Fibroblast of pulmonary artery (primary cell): ENCODE data around the gene HM13.
"Not testable (repeated sequence)": the region's sequence is repeated elsewhere in the genome, so short reads cannot be mapped to it uniquely, and the experiment has no call there.

Experiments
- DNase-seq: peaks from one replicate; pipeline ENCODE4 v3.0.0-alpha.2; 2010; ENCODE audit warnings: low read depth
- H3K4me3 ChIP-seq: replicated peaks from 2 replicates; pipeline ENCODE4 v1.5.1; 2011; ENCODE audit warnings: low read depth, mild to moderate bottlenecking, control low read depth, low read length, moderate library complexity
- TF ChIP-seq, protein P1 (sequence below): IDR thresholded peaks from 2 replicates; pipeline ENCODE4 v1.5.1; 2011; ENCODE audit warnings: mild to moderate bottlenecking, control low read depth, low read length, inconsistent platforms; ENCODE audit errors: missing control alignments

HM13 gene

GRCh38 chr20:31536575-31536974 is 22.3 kb downstream of the HM13 start:
- no peak overlapping the region for H3K4me3 ChIP-seq
- TF ChIP-seq, protein P1, sequence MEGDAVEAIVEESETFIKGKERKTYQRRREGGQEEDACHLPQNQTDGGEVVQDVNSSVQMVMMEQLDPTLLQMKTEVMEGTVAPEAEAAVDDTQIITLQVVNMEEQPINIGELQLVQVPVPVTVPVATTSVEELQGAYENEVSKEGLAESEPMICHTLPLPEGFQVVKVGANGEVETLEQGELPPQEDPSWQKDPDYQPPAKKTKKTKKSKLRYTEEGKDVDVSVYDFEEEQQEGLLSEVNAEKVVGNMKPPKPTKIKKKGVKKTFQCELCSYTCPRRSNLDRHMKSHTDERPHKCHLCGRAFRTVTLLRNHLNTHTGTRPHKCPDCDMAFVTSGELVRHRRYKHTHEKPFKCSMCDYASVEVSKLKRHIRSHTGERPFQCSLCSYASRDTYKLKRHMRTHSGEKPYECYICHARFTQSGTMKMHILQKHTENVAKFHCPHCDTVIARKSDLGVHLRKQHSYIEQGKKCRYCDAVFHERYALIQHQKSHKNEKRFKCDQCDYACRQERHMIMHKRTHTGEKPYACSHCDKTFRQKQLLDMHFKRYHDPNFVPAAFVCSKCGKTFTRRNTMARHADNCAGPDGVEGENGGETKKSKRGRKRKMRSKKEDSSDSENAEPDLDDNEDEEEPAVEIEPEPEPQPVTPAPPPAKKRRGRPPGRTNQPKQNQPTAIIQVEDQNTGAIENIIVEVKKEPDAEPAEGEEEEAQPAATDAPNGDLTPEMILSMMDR: no peak
- DNase-seq: no peak

GRCh38 chr20:31537116-31537871 is 23.1 kb downstream of the HM13 start:
- DNase-seq: no peak
- no peak overlapping the region for H3K4me3 ChIP-seq
- TF ChIP-seq, protein P1: no peak

DNA sequence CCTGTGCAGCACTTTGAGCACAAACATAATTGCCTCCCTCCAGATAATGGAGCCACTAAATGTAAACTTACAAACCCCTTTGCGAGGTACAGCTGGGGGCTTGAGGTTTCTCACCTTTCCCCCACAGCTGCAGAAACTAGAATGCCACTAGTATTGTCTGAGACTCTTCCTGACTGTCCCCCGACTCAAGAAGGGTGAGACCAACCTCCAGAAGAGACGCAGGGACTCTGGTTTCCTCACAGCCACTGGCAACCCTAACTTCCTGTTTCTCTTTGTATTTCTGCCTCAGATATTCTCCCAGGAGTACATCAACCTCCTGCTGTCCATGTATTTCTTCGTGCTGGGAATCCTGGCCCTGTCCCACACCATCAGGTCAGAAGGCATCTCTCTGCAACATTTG is 23.6 kb downstream of the HM13 start:
- H3K4me3 ChIP-seq: no peak overlapping the region
- DNase-seq: no peak
- TF ChIP-seq, protein P1: no peak

DNA sequence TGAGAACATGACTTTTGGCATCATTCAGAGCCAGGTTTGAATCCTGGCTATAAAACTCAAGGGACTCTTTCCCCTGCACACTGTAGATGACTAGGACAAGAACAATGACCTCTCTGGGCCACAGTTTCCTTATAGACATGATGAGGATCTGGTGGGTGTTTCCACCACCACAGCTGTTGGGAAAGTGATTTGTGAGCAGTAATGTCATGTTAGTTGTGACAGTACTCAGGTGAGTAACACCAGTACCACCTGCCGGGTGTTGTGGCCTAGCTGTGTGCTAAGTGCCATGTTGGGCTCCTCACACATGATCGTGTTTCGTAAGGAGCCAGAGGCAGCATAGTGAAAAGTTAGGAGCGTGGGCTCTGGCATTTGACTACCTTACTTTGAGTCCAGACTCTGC is 24.1 kb downstream of the HM13 start:
- TF ChIP-seq, protein P1: no peak
- DNase-seq: no peak
- no peak overlapping the region for H3K4me3 ChIP-seq

DNA sequence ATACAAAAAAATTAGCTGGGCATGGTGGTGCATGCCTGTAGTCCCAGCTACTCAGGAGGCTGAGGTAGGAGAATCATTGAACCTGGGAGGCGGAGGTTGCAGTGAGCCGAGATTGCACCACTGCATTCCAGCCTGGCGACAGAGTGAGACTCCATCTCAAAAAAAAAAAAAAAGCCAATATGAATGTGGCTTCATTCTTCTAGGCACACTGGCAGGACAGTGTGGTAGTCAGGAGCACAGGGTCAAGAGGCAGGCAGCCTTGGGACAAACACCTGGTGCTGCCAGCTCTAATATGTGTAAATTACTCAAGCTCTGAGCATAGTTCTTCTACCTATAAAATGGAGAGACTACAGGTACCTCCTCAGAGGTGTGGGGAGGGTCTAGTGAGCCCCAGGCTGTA is 25.4 kb downstream of the HM13 start:
- not testable (repeated sequence) for H3K4me3 ChIP-seq, DNase-seq

GRCh38 chr20:31540406-31540805 is 26.2 kb downstream of the HM13 start:
- DNase-seq: no peak
- H3K4me3 ChIP-seq: no peak overlapping the region
- TF ChIP-seq, protein P1: no peak

DNA sequence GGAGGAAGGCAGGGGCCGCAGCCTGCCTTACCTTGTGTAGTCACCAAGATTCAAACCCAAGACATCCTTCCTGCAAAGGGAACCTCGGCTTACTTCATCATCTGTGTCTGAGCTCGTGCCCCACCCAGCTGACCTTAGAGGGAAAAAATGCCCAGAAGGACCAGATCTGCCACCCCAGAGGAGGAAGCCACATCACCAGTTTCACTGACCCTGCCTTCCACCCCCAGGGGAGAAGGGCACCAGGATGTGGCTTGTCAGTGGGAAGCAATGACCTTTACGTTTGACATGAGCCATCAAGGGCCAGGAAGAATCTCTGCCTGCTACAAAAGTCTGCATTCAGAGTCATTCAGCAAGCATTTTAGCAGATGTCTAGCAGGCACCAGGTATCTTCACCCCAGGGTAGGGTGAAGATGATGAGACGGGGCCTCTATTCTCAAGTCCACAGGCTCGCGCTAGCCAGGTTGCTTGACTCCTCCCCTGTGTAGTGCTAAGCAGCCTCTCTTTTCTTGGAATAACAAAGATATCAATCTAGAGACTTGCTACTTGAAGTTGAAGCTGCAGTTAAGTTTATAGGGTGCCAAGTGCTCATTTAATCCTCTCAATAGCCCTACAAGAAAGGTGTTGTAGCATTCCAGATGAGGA is 28.1 kb downstream of the HM13 start:
- TF ChIP-seq, protein P1: no peak
- H3K4me3 ChIP-seq: no peak overlapping the region
- no peak for DNase-seq
